GM23248 (cell line): ENCODE results near the gene LRP2BP. TPM values are rescaled to one million over a fixed set of nuclear protein-coding genes. Genes with fewer than 3 reads are reported as not detected.
A peak's percentile ranks its signal among the peaks of the same experiment; 100 is the strongest.

Experiments used
- DNase-seq: peaks from one replicate; pipeline ENCODE4 v3.0.0-alpha.2; 2015
- H2AFZ ChIP-seq: fragments of 200-600 bp; sonication (generic); 2 replicates; pipeline ENCODE4 v1.6.1; 2016; ENCODE audit warnings: antibody characterized with exemption
- H3F3A ChIP-seq: fragments of 200-600 bp; sonication (generic); 2 replicates; pipeline ENCODE4 v1.6.1; 2016; ENCODE audit warnings: mild to moderate bottlenecking, antibody characterized with exemption, mixed run types; ENCODE audit not compliant: insufficient read depth
- H3K27ac ChIP-seq: fragments of 200-600 bp; sonication (generic); 2 replicates; pipeline ENCODE4 v1.5.1; 2016; ENCODE audit warnings: mild to moderate bottlenecking
- H3K27me3 ChIP-seq: fragments of 200-600 bp; sonication (generic); replicated peaks from 2 replicates; pipeline ENCODE4 v1.6.1; 2016; ENCODE audit warnings: mild to moderate bottlenecking; ENCODE audit not compliant: insufficient read depth
- H3K36me3 ChIP-seq: fragments of 200-600 bp; sonication (generic); 2 replicates; pipeline ENCODE4 v1.6.1; 2016; ENCODE audit warnings: low read depth, mild to moderate bottlenecking
- H3K4me1 ChIP-seq: fragments of 200-600 bp; sonication (generic); 2 replicates; pipeline ENCODE4 v1.6.1; 2016; ENCODE audit warnings: mild to moderate bottlenecking; ENCODE audit not compliant: insufficient read depth
- H3K4me2 ChIP-seq: fragments of 200-600 bp; sonication (generic); one replicate; pipeline ENCODE4 v1.6.1; 2016; ENCODE audit warnings: mild to moderate bottlenecking; ENCODE audit not compliant: unreplicated experiment
- H3K4me3 ChIP-seq: fragments of 200-600 bp; sonication (generic); 2 replicates; pipeline ENCODE4 v1.5.1; 2016; ENCODE audit warnings: mild to moderate bottlenecking
- H3K79me2 ChIP-seq: fragments of 200-600 bp; sonication (generic); 2 replicates; pipeline ENCODE4 v1.6.1; 2016; ENCODE audit warnings: mild to moderate bottlenecking; ENCODE audit not compliant: insufficient read depth
- H3K9ac ChIP-seq: fragments of 200-600 bp; sonication (generic); 2 replicates; pipeline ENCODE4 v1.6.1; 2016; ENCODE audit warnings: mild to moderate bottlenecking
- H3K9me2 ChIP-seq: fragments of 200-600 bp; sonication (generic); 2 replicates; pipeline ENCODE4 v1.6.1; 2016; ENCODE audit warnings: mixed run types, mild to moderate bottlenecking, moderate library complexity; ENCODE audit not compliant: insufficient read depth
- H3K9me3 ChIP-seq: fragments of 200-600 bp; sonication (generic); one replicate; pipeline ENCODE4 v1.6.1; 2017; ENCODE audit warnings: low read depth
- H4K20me1 ChIP-seq: fragments of 200-600 bp; sonication (generic); 2 replicates; pipeline ENCODE4 v1.6.0; 2016; ENCODE audit not compliant: insufficient read depth
- EZH2 ChIP-seq: fragments of 200-600 bp; sonication (generic); IDR thresholded peaks from 2 replicates; pipeline ENCODE4 v1.6.1; 2018; ENCODE audit warnings: antibody characterized with exemption, mild to moderate bottlenecking; ENCODE audit not compliant: insufficient read depth, poor library complexity, severe bottlenecking
- EZH2phosphoT487 ChIP-seq: fragments of 200-600 bp; sonication (generic); IDR thresholded peaks from 2 replicates; pipeline ENCODE4 v1.6.1; 2018; ENCODE audit warnings: antibody characterized with exemption, moderate library complexity, mild to moderate bottlenecking, low read depth; ENCODE audit not compliant: insufficient read depth
- WGBS, 2 experiments: methylation state at CpG; one replicate each; pipeline ENCODE4 v1.1.6; 2015 to 2017; ENCODE audit warnings: low lambda C conversion rate in 2 of 2, low coverage in 1 of 2; ENCODE audit errors: missing lambda C conversion rate in 2 of 2; 5-methylcytosine and 5-hydroxymethylcytosine counted together
- in situ Hi-C: fragments of 300-500 bp; cut with MboI; formaldehyde crosslinking; loops from 2 replicates; pipeline ENCODE4 v1.15.0; 2020
- polyA plus RNA-seq: library from polyadenylated mRNA; unstranded; fragments of >200 nt; fragmentation: Nextera tagmentation; extraction: Ambion mirVana; gene quantifications from 2 replicates; pipeline ENCODE4 v1.2.1, GENCODE V29; 2016
- total RNA-seq: library from RNA; depleted of rRNA; stranded (reverse); fragments of >200 nt; shearing (Covaris generic); gene quantifications from 2 replicates; pipeline ENCODE4 v1.2.3, GENCODE V29; 2014

Gene LRP2BP
- total and polyA plus RNA-seq, 2 experiments from 2014 or later: 0.76 TPM; not detected in 1

DNA sequence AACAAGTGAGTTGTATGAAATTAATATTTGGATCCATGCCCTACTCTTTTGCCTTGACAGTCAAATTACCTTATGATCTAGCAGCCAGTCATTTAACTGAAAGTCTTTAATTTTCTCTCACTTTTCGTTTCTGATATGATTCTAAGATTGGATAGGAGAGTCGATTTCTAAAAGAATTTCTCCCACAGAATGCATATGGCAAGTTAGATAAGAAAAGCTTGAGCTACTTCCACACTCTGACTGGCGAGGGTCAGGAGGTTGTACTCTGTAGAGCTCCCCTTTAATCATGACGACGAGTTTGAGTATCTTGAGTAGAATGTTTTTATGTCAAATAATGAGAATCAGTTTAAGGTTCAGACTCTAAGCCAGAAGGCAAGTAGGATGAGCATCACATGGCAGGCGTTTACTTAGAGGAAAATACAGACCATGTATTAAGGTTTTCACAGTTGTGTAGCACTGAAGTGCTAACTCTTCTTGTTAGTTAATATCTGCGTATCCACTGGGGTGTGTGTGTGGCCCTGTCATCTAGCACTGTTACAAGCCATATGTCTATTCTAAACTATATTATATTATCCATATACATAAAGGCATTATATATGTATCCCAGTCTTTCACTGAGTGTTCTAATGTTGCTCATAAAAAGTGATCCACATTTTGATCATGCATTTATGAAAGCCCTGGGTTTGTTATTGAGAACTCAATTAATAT is 37.8 kb downstream of the LRP2BP start:
- 62 to 63% methylated on average over 7 of the region's 7 CpGs for WGBS, 2 experiments
- H3K4me3 ChIP-seq: no peak overlapping the region
- H4K20me1 ChIP-seq: no peaks in the 10 kb centered on the region
- no peaks in the 10 kb centered on the region for H3K79me2 ChIP-seq
- no peak overlapping the region for H2AFZ ChIP-seq
- DNase-seq: no peak
- H3K27me3 ChIP-seq: no peaks in the 10 kb centered on the region
- H3K9me3 ChIP-seq: no peaks in the 10 kb centered on the region
- H3K9me2 ChIP-seq: no peaks in the 10 kb centered on the region
- H3K27ac ChIP-seq: peak overlapping the region; percentile 46
- H3K4me1 ChIP-seq: peaks cover 12% of the 10 kb centered on the region
- 0 out of 2 replicates have a peak, but pooled peaks cover 8% of the 10 kb centered on the region for H3F3A ChIP-seq
- peaks cover 9% of the 10 kb centered on the region; the same call in 1 of the 2 replicates for H3K36me3 ChIP-seq
- peak overlapping the region; percentile 12 for H3K4me2 ChIP-seq
- no peak overlapping the region for H3K9ac ChIP-seq
- in situ Hi-C loops: no loop called here
- TF ChIP-seq EZH2phosphoT487 (no peak), EZH2 (no peak)

DNA sequence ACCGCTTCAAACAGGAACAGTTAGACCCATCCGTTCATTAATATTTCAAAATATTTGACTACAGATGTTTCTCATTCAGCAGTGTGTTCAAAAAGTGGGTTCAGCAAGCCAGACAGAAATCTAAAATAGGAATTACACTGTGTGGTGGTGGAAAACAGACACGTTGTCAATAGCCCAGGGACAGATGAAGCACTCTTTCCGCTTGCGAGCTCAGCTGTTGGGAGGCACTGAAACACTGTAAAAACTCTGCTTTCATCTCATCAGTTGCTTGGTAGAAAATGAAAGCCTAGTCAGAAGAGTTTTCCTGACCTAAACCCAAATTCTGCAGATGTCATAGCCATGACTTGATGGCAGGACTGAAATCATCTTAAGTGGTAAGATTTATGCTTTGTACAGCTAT is 38.5 kb downstream of the LRP2BP start:
- Histone ChIP-seq H3F3A (0 out of 2 replicates have a peak, but pooled peaks cover 8% of the 10 kb centered on the region), H3K27me3 (no peaks in the 10 kb centered on the region), H3K36me3 (peaks cover 9% of the 10 kb centered on the region; the same call in 1 of the 2 replicates), H3K27ac (no peak overlapping the region), H3K4me3 (no peak overlapping the region), H3K4me1 (peaks cover 12% of the 10 kb centered on the region), H3K4me2 (no peak overlapping the region), H3K9ac (no peak overlapping the region), H3K79me2 (no peaks in the 10 kb centered on the region), H3K9me3 (no peaks in the 10 kb centered on the region), H4K20me1 (no peaks in the 10 kb centered on the region), H2AFZ (no peak overlapping the region), H3K9me2 (no peaks in the 10 kb centered on the region)
- 62 to 66% methylated on average over 5 of the region's 5 CpGs for whole genome bisulfite sequencing, 2 experiments
- no peak for TF ChIP-seq EZH2phosphoT487
- TF ChIP-seq EZH2: no peak
- DNase-seq: peak; percentile 26
- in situ Hi-C loops: no loop called here

DNA sequence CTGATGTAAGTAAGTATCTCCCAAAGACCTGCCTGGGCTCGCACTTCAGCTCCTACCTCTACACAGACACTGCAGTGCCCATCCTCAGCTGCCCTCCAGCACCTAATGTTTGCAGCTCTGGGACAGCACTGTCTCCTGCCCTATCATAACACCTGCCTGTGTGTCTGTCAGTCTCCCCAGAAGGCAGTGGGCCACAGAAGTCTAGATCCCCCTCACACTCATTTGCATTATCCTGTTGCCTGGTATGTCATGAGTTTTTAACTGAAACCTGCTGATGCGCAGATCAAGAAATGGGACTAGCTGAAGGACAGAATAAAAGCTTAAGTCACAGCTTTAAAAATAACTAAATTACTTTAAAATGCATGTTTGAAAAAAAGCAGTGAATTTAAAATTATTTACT is 43.0 kb downstream of the LRP2BP start:
- peaks cover 15% of the 10 kb centered on the region; the same call in 1 of the 2 replicates for H3K36me3 ChIP-seq

DNA sequence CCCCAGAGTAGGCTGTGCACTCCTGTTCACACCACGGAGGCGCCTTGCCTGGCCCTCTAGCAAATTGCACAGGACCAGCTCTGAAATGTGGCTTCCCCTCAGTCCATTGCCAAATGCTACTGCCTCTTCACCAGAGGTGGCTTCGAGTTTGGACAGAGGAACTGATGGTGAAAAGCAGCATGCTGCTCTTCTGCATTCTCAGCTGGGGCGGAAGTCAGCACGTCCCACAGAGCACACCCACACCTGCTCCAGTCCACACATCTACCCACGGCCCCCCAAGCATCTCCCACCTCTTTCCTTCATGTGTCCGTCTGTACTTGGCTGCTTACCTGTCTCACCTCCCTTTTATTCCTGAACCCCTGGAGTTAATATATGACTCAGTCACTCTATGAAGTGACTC is 43.5 kb downstream of the LRP2BP start:
- WGBS, 2 experiments: 81 to 85% methylated on average over 7 of the region's 7 CpGs

More for the DNA sequence above, 43.0 kb downstream of the LRP2BP start:
- Histone ChIP-seq H3K9ac (no peak overlapping the region), H4K20me1 (no peaks in the 10 kb centered on the region), H3K27me3 (no peaks in the 10 kb centered on the region), H3K79me2 (no peaks in the 10 kb centered on the region), H3K9me3 (no peaks in the 10 kb centered on the region), H3F3A (0 out of 2 replicates have a peak, but pooled peaks cover 8% of the 10 kb centered on the region), H2AFZ (no peak overlapping the region), H3K4me2 (no peak overlapping the region), H3K9me2 (no peaks in the 10 kb centered on the region), H3K4me3 (no peak overlapping the region), H3K27ac (no peak overlapping the region), H3K4me1 (no peaks in the 10 kb centered on the region)
- 98 to 100% methylated on average over 2 of the region's 2 CpGs for WGBS, 2 experiments
- no peak for DNase-seq
- TF ChIP-seq EZH2: no peak
- no peak for TF ChIP-seq EZH2phosphoT487
- in situ Hi-C loops: no loop called here

More for the DNA sequence above, 43.5 kb downstream of the LRP2BP start:
- no peak overlapping the region for H2AFZ ChIP-seq
- no peaks in the 10 kb centered on the region for H4K20me1 ChIP-seq
- no peaks in the 10 kb centered on the region for H3K27me3 ChIP-seq
- 0 out of 2 replicates have a peak, but pooled peaks cover 8% of the 10 kb centered on the region for H3F3A ChIP-seq
- in situ Hi-C loops: no loop called here
- no peaks in the 10 kb centered on the region for H3K4me1 ChIP-seq
- H3K9me2 ChIP-seq: no peaks in the 10 kb centered on the region
- H3K36me3 ChIP-seq: 0 out of 2 replicates have a peak, but pooled peaks cover 14% of the 10 kb centered on the region
- no peak overlapping the region for H3K27ac ChIP-seq
- H3K4me3 ChIP-seq: no peak overlapping the region
- H3K9me3 ChIP-seq: no peaks in the 10 kb centered on the region
- no peak overlapping the region for H3K4me2 ChIP-seq
- DNase-seq: no peak
- no peaks in the 10 kb centered on the region for H3K79me2 ChIP-seq
- no peak for TF ChIP-seq EZH2phosphoT487
- no peak for TF ChIP-seq EZH2
- no peak overlapping the region for H3K9ac ChIP-seq
